A204.1 (cell line): ENCODE results near the gene FAM186B.

Source experiments
- FAIRE-seq: peaks from 2 replicates; lab custom pipeline; 2012; peaks lifted over from hg19 to GRCh38; lab: Jason Lieb, UNC

The FAM186B gene

DNA sequence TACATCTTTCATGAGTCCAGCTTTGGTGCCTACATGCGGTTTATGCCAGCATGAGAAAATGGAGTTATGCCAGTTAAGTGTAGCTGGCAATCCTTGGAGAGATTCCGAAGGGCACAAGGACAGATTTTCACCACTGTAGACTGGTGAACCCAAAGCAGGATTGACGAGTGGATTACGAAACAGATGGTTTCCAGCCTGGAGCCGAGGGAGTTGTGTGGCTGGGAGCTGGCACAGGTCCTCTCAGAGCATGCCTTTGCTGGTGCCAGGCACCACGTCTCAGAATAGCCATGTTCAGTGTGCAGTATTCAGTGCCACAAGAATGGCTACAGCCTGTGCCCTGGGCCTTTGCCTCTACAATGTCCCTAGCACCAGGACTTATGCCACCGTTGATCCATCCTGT is 53.4 kb downstream of the FAM186B start:
- no peak for FAIRE-seq

DNA sequence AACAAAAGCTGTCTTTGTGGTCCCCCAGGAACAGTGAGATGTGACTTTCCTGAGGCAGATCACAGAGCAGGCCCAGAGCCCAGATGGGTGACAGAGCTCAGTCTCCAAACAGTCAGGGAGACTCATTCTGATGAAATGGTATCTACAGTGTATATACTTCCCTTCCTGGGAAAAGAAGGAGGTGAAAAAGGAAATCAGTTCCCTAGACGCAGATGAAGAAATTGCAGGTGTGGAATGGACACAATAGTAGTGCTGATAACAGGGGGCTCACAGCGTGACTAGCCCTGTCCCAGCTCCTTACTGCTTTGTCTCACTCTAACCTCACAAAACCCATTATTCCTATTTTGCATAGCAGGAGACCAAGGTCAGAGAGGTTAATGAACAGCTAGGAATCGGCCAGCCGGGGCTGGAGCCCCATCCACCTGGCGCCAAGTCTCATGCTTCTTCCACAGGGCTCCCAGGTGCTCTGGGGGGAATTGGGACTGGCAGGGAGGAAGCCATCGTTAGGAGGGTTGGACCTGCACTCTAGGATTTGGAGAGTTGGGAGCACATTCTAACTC is 54.7 kb downstream of the FAM186B start:
- no peak for FAIRE-seq

- FAIRE-seq = no peak
Observed at GRCh38 chr12:49549735-49550692, 55.4 kb downstream of the FAM186B start.

DNA sequence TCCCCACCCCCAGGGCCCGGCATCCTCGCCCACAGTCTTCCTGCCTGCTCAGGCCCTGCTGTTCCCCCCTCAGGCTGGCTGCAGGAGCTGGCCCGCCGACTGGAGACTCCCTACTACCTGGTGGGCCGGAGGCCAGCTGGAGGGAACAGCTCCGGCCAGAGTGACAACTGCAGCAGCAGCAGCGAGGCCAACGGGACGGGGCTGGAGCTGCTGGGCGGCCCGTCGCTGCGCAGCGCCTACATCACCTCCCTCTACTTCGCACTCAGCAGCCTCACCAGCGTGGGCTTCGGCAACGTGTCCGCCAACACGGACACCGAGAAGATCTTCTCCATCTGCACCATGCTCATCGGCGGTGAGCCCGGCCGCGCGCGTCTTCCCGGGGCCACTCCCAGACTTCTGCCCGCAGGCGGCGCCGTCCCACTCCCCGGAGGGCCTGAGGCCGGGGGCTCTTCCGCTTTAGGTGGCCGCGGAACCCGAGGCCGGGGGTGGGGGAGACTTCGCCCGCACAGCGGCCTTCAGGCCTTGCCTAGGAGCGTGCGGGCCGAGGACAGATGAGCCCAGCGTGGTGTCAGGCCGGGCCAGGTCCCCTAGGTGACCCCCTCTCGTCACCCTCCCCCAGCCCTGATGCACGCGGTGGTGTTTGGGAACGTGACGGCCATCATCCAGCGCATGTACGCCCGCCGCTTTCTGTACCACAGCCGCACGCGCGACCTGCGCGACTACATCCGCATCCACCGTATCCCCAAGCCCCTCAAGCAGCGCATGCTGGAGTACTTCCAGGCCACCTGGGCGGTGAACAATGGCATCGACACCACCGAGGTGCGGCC is 56.4 kb downstream of the FAM186B start:
- FAIRE-seq = no peak

- FAIRE-seq = no peak
Observed at GRCh38 chr12:49548481-49548821, 57.0 kb downstream of the FAM186B start.

- FAIRE-seq = no peak
Observed at GRCh38 chr12:49547090-49547690, 58.2 kb downstream of the FAM186B start.

DNA sequence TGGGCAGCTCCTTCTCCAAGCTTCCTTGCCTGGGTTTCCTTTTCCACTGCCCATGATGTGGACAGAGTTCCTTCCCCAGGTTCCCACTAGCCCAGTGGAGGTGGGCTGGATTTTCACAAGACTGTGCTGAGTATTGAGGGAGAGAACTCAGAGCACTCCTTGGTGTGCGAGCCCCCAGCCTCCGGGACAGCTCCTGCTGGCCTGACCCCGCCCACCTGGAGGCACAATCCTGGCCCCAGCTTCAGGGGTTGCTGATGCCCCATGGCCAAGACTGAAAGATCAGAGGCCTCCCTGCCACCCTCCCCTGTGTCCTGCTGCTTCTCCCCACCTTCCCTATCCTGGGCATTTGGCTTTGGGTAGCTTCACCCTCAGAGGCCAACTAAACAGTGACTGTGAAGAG is 59.0 kb downstream of the FAM186B start:
- FAIRE-seq = no peak

- no peak for FAIRE-seq
Observed at GRCh38 chr12:49545815-49546214, 59.6 kb downstream of the FAM186B start.

GRCh38 chr12:49543914-49544815 is 61.3 kb downstream of the FAM186B start:
- FAIRE-seq = no peak

DNA sequence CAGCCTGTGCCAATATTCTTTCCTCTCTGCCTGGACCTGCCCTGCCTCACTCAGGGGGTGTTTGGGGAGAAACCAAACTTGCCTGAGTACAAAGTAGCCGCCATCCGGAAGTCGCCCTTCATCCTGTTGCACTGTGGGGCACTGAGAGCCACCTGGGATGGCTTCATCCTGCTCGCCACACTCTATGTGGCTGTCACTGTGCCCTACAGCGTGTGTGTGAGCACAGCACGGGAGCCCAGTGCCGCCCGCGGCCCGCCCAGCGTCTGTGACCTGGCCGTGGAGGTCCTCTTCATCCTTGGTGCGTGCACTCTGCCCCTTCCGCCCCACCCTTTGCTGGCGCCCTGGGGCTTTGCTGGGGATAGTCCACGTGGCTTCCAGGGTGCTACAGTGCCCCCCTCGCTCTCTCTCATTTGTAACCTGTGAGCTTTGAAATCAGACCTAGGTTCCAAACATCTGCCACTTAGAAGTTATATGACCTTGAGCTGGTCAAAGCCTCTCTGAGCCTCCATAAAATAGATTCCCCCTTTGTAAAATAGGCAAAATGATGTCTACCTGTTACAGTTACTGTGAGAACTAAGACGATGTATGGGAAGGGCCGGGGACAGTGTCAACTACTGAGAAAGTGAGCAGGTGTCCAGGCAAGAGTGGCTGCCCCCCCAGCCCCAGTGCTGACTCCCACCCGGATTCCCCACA is 62.1 kb downstream of the FAM186B start:
- no peak for FAIRE-seq

DNA sequence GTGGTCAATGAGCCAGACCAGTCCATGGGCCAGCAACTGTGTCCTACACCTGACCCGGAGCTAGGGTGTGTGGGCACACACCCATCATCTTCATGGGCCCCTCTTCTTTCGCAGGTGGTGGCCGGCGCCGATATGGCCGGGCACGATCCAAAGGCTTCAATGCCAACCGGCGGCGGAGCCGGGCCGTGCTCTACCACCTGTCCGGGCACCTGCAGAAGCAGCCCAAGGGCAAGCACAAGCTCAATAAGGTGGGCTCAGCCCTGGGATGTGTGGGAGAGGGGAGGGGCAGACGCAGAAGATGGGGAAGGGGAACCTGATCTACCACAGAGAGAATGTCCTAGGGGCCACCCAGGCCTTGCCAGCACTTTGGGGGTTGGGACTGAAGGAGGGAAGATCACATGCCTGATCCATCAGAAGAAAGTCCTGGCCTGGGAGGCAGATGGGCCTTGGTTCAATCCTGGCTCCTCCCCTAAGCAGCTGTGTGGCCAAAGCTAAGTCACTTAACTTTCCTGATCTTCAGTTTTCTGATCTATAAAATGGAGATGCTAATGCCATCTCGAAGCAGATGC is 62.8 kb downstream of the FAM186B start:
- FAIRE-seq = no peak

DNA sequence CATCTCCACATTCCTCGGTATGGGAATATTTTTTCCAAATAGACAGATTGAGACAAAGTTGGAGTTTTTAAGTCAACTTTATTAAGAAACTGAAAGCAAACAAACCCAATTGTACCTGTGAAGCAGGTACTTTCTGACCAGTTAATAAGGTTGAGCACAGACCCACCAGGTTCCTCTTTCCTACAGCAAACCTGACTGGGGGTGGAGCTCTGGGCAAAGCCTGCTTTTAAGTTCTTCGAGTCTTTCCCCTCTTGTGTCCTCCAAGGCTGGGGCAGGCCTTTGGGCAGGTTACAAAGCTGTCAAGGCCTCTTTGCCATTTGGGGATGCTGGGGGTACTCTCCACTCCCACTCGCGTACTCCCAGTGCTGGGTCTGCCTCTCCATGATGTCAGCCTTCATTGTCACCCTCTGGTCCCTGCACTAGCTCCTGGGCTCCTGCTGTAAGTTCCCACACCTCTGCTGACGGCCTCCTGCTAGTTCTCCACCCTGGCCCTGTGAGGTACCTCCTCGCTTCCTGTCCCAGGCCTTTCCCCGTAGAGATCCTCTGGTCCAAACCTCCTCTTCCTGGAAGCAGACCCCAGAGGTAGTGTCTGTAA is 63.4 kb downstream of the FAM186B start:
- FAIRE-seq = no peak

DNA sequence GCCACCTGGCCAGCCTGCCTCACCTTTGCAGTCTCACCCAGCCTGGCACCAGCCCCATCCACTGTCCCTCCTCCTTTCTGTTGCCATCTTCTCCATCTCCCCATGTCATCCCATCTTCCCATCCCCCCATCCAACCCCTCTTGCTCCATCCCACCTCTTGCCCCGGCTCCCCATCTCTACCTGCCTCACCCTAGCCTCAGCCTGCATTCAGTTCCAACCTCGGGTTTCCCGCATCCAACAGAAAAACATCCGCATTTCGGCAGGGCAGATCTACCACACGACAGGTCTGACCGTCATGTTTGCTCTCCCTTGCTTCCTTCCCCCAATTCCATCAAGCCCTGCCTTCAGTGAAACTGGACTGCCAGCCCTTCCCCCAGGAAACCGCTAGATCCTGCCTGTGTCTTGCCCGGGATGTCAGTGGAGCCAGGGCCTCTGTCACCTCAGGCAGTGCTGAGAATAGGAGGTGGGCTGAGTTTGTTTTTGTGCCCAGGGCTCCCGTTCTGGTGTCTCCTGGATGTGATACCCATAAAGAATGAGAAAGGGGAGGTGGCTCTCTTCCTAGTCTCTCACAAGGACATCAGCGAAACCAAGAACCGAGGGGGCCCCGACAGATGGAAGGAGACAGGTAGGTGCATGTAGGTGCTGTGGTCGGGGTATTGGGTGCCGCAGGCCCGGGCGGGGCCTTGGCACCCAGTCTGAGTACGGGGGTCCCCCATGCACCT is 64.1 kb downstream of the FAM186B start:
- FAIRE-seq = no peak

DNA sequence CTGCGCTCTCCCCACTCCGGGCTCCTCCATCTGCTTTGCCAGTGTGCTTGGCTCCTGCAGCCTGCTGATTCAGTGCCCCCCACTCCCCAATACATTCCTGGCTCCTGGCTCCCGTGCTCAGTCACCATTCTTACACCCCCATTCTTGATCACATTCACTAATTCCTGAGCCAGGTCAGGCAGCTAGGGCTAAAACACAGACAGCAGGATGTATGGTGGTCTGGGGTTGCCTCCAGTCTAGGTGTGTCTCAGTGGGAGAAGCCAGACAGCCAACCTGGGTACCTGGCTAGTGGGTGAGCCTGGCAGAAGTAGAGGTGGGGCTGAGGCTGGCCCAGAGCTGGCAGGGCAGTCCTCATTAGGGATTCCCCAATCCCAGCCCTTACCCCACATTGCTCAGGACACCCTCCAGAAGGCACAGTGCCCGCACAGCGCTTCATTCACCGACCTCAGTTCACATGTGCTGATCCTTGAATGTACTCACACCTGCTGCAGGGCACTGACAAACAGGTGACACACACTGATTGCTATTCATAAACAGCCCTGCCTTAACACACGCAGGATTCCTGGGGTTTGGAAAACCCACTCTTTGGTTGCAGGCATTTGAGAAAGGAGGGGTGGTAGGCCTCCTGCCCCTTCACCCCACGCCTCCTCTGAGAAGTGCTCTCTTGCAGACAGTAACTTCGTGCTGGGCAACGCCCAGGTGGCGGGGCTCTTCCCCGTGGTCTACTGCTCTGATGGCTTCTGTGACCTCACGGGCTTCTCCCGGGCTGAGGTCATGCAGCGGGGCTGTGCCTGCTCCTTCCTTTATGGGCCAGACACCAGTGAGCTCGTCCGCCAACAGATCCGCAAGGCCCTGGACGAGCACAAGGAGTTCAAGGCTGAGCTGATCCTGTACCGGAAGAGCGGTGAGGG is 65.0 kb downstream of the FAM186B start:
- no peak for FAIRE-seq

DNA sequence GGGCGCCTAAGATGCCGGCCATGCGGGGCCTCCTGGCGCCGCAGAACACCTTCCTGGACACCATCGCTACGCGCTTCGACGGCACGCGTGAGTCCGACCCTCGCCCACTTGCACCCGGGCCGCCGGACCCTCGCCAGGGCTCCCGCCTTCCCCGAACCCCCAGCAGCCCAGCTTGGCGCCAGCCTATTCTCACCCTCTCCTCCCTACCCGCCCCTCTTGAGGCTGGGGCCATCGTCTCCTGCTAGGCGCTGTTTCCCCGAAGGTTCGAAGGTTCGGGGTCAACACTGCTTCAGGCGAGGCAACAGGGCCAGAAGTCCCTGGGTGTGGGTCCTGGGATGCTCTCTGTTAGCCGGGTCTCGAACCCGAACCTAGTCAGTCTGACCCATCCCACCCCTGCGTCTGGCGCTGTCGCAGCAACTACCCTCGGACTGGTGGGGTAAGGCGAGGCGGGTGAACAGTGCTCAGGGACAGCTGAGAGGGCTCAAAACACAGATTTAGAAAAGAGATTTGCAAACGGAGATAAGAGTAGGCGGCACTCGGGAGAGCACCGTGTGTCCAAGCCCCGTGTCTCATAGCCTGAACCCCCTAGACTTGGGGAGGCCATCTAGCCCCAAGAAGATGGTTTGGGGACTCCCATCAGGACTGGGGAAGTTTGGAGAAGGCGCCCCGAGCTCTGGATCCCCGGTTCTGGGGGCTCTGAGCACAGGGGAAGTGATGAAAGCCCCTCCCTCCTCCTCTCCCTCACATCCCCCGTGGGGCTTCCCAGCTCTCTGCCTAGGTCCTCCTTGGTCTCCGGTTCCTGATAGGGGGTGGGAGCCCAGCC is 65.8 kb downstream of the FAM186B start:
- no peak for FAIRE-seq

GRCh38 chr12:49538510-49539403 is 66.7 kb downstream of the FAM186B start, which contains the start of gene KCNH3:
Gene KCNH3 (plus strand): TSS chr12:49539030. CDS start chr12:49539417, 387 bp downstream.
- no peak for FAIRE-seq
